Rectal smooth muscle tissue (tissue), 1 donor: ENCODE data around the gene KCNH5.
"Not testable (repeated sequence)": the region's sequence is repeated elsewhere in the genome, so short reads cannot be mapped to it uniquely, and the experiment has no call there.

Source experiments
- H3K27ac ChIP-seq: one replicate; pipeline ENCODE4 v1.7.0; 2013; ENCODE audit warnings: low read depth, low read length, inconsistent platforms
- H3K27me3 ChIP-seq: one replicate; pipeline ENCODE4 v1.7.0; 2013; ENCODE audit warnings: low read length; ENCODE audit not compliant: control insufficient read depth, insufficient read depth
- H3K36me3 ChIP-seq: one replicate; pipeline ENCODE4 v1.7.0; 2013; ENCODE audit warnings: low read length; ENCODE audit not compliant: control insufficient read depth, insufficient read depth
- H3K4me1 ChIP-seq: one replicate; pipeline ENCODE4 v1.7.0; 2013; ENCODE audit warnings: low read length; ENCODE audit not compliant: control insufficient read depth, insufficient read depth
- H3K4me3 ChIP-seq: one replicate; pipeline ENCODE4 v1.7.0; 2013; ENCODE audit warnings: low read length
- H3K9ac ChIP-seq: one replicate; pipeline ENCODE4 v1.7.0; 2013; ENCODE audit warnings: low read length

KCNH5 gene

DNA sequence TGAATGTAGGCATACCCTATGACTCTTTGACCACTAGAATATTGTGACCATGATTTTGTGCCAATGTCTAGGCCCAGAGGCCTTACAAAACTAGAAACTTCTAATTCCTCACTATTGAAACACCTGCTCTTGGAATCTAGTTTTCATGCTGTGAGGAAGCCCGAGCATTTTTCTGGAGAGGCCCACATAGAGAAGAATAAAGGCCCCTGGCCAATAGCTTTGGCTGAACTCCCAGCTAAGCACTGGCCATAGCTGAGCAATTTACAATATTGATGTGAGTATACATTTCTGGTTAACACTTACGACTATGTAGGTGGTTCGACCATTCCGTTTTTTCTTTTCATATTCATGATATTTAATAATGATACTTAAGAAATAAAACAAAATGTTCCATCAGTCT, 190.3 kb downstream of the KCNH5 start:
- H3K4me3 ChIP-seq, result no peak overlapping the region
- H3K27me3 ChIP-seq, result no peaks in the 10 kb centered on the region
- H3K27ac ChIP-seq, result no peak overlapping the region
- no peaks in the 10 kb centered on the region for H3K4me1 ChIP-seq
- H3K36me3 ChIP-seq, result no peaks in the 10 kb centered on the region
- H3K9ac ChIP-seq, result no peak overlapping the region

DNA sequence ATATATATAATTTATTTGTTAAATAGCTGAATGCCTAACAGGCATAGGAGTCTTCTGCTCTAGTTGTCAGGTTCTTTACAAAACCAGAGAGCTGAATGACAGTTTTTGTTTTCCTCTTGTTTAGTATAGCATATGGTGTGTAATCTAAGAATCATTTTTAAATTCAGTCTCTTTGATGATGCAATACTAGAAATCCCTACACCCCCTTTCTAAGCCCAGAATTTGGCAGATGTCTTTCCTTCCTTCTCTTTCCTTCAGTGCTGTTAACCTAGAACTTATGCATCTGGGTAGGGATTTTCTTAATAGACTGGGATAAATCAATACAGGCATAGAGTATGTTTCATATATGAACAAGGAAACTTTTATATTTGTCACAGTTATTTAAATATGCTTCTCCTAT, 198.1 kb downstream of the KCNH5 start:
- Histone ChIP-seq H3K9ac (no peak overlapping the region), H3K27me3 (no peaks in the 10 kb centered on the region), H3K27ac (no peak overlapping the region), H3K4me1 (no peaks in the 10 kb centered on the region), H3K36me3 (no peaks in the 10 kb centered on the region), H3K4me3 (no peak overlapping the region)

DNA sequence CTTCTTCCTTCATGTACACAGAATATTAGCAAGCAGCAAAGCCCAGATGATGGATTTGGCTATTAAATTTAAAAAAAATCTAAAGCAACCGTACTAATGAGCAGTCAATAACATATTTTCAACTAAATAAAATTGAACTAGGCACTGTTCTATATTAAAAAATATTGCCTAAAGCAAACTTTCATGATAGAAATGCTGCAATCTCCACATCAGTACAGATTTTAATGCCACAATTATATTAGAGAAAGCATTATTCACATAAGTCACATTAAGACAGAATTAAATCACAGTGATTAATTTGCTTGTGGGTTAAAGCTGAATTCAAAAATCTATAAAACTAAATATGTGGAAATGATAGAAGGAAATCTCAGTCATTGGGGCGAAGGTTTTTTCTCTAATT, 200.7 kb downstream of the KCNH5 start:
- Histone ChIP-seq H3K4me3 (no peak overlapping the region), H3K9ac (no peak overlapping the region), H3K27ac (no peak overlapping the region), H3K4me1 (no peaks in the 10 kb centered on the region), H3K27me3 (no peaks in the 10 kb centered on the region), H3K36me3 (no peaks in the 10 kb centered on the region)

DNA sequence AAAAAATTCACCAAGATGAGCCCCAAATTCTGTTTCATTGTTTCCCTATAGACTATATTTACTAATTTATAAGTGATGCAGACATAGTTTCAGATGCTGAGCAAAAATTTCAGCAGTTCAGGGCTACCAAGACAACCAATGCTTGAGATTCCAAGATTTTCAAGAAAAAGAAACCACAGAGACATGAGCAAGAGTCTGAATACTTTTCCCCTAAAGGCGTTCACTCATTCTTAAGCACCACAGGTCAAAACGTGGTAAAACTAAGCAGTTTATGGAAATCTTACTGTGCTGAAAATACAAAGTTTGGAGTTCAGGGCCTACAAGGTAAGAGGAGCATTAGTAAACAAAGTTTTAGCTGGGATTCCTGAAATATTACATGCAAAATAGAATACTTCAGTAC, 221.2 kb downstream of the KCNH5 start:
- Histone ChIP-seq H3K27me3 (no peaks in the 10 kb centered on the region), H3K4me3 (no peak overlapping the region), H3K9ac (no peak overlapping the region), H3K4me1 (no peaks in the 10 kb centered on the region), H3K27ac (no peak overlapping the region), H3K36me3 (no peaks in the 10 kb centered on the region)

DNA sequence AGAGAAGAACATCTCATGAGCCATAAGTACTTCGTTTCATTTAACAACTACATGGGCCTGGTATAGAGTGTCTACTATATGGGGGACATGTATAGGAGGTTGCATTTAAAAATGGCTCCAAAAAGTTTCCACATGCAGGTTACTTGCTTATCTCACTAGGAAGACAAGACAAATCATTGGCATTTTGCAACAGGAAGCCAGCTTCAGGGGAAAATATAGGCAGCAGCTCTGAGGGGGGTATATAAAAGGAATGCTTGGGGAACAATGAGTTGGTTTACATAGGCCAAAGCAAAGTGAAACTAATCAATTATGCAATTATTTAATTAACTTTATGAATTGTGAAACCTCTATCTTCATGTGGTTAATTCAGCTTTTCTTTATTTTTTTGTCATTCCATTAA, 225.3 kb downstream of the KCNH5 start:
- Histone ChIP-seq H3K4me3 (no peak overlapping the region), H3K27ac (no peak overlapping the region), H3K27me3 (no peaks in the 10 kb centered on the region), H3K4me1 (no peaks in the 10 kb centered on the region), H3K36me3 (no peaks in the 10 kb centered on the region), H3K9ac (no peak overlapping the region)

DNA sequence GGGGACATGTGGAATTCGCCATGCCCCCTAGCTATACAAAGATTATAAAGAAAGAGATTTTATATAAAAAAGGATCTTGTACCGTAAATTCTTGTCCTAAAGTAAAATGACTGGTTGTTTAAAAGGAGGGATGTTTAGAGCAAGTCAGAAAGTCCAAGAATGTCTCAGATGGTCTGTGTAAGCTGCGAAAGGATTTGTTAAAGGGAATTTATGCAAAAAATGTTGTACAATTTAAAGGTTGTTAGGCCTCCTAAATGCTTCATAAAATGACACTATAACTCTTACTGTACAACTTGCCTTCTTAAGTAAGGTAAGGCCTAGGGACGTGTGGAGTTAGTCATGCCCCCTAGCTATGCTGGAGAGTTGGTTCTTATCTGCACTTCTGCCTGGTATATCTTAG, 237.6 kb downstream of the KCNH5 start:
- Histone ChIP-seq H3K4me1 (no peaks in the 10 kb centered on the region), H3K9ac (no peak overlapping the region), H3K4me3 (no peak overlapping the region), H3K27me3 (no peaks in the 10 kb centered on the region), H3K27ac (no peak overlapping the region), H3K36me3 (no peaks in the 10 kb centered on the region)

DNA sequence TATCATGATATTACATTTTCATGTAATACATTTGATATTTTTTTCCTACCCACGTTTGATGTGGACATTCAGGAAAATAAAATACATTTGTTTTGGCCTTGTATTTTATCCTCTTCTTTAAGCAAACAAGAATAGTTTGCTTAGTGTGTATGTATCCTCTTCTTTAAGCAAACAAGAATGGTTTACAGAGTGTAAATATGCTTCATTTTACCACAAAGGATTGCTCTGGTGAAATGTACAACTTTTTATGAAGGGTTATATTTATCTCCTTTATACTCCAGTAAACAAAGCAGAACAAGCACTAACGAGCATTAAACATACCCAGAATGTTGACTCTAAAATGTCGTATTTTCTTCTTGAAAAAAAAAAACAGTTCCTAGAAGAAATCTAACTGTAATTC, 244.7 kb downstream of the KCNH5 start:
- Histone ChIP-seq H3K27ac (no peak overlapping the region), H3K4me1 (no peaks in the 10 kb centered on the region), H3K27me3 (no peaks in the 10 kb centered on the region), H3K36me3 (no peaks in the 10 kb centered on the region), H3K9ac (no peak overlapping the region), H3K4me3 (no peak overlapping the region)

DNA sequence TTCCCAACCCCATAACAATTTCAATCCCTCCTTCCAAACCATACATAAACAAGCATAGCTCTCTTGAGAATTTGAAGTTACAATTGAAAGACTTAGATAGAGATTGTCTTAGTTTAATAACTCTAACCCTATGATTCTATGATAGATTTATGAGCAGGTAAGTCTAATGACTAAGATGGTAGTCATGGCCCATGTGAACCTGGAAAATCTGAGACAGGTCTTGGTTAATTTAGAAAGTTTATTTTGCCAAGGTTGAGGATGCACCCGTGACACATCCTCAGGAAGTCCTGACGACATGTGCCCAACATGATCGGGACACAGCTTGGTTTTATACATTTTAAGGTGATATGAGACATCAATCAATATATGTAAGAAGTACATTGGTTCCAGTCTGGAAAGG, 248.8 kb downstream of the KCNH5 start:
- Histone ChIP-seq H3K4me3 (no peak overlapping the region), H3K9ac (no peak overlapping the region), H3K27me3 (no peaks in the 10 kb centered on the region), H3K36me3 (no peaks in the 10 kb centered on the region), H3K27ac (no peak overlapping the region), H3K4me1 (no peaks in the 10 kb centered on the region)

DNA sequence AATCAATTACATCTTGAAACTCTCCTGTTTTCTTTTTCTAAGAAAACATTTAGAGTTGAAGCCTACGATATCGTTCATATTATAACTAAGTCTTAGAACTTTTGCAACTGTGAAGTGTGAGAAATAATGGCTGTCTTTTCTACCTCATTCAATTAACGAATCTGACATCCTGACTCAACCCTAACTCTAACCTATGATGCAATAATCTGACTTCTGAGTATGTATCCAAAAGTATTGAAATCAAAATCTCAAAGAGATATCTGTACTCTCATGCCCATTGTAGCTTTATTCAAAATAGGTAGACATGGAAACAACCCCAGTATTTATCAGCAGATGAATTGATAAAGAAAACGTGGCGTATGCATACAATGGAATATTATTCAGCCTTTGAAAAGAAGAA, 252.7 kb downstream of the KCNH5 start:
- no peaks in the 10 kb centered on the region for H3K27me3 ChIP-seq

DNA sequence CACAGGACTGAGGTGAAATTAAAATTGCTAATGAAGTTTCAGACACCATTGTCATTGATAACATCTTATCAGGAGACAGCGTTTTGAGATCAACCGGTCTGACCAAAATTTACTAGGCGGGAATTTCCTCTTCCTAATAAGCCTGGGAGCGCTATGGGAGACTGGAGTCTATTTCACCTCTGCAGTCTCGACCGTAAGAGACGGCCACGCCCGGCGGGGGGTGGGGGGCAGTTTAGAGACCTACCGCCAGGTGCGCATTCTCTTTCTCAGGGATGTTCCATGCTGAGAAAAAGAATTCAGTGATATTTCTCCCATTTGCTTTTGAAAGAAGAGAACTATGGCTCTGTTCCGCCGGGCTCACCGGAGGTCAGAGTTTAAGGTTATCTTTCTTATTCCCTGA, 263.9 kb downstream of the KCNH5 start:
- H3K27ac ChIP-seq, H3K27me3 ChIP-seq, H3K9ac ChIP-seq, H3K4me1 ChIP-seq, H3K36me3 ChIP-seq, H3K4me3 ChIP-seq: not testable (repeated sequence)

More for the DNA sequence above, 252.7 kb downstream of the KCNH5 start:
- Histone ChIP-seq H3K9ac (no peak overlapping the region), H3K27ac (no peak overlapping the region), H3K4me1 (no peaks in the 10 kb centered on the region), H3K4me3 (no peak overlapping the region), H3K36me3 (no peaks in the 10 kb centered on the region)

DNA sequence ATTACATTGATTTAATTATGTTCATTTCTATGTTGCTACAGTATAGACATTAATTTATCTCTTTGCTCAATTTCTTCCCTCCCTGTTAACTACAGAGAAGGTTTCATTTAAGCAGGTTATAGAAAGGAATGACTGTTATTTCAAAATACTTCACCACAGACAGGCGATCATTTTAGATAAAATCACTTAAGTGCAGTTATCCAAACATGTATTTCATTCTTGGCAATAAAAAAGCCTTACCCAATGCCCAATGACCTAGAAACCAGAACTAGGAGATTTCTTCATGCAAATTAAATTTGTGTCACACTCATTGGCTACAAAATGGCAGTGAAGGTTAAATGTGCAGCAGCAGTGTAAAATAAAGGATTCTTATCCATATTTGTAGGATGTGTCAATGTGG, 266.4 kb downstream of the KCNH5 start:
- no peaks in the 10 kb centered on the region for H3K27me3 ChIP-seq
- H3K9ac ChIP-seq, result no peak overlapping the region
- H3K27ac ChIP-seq, result no peak overlapping the region
- H3K4me1 ChIP-seq, result no peaks in the 10 kb centered on the region
- no peak overlapping the region for H3K4me3 ChIP-seq
- no peaks in the 10 kb centered on the region for H3K36me3 ChIP-seq

DNA sequence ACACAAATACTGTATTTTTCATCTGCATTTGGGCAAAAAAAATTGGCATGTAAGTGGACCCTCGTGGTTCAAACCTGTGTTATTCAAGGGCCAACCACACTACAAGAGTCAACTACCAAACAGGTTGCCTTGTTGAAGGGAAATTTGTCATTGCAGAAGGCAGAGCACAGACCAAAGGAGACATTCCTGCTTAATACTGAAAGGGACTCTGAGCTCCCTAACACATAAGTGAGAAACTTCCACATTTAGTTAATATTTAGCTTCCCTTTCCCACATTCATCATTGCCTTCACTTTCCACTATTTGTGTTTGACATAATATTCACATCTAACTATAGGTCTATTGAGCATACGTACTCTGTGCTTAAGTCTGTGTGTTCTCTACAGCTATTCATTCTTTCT, 266.9 kb downstream of the KCNH5 start:
- H3K27me3 ChIP-seq, result no peaks in the 10 kb centered on the region
- H3K4me1 ChIP-seq, result no peaks in the 10 kb centered on the region
- H3K27ac ChIP-seq, result no peak overlapping the region
- H3K9ac ChIP-seq, result no peak overlapping the region
- no peak overlapping the region for H3K4me3 ChIP-seq
- H3K36me3 ChIP-seq, result no peaks in the 10 kb centered on the region

DNA sequence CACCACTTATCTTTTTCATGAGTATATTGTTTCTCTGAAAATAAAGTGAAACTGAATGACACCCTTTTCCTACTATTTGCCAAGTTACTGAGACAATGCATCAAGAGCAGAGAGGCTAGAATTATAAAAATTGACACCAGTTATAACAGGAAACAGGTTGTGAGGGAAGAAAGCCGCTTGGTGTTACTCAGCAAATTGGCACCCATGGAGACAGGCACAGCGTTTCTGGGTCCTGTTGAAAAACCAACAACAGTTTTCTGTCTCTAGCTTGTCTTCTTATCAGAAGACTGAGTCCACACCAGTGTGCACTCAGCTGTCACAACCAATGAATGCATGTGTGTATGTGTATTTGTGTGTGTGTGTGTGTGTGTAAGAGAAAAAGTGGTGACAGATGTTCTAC, 267.7 kb downstream of the KCNH5 start:
- Histone ChIP-seq H3K9ac (no peak overlapping the region), H3K27ac (no peak overlapping the region), H3K36me3 (no peaks in the 10 kb centered on the region), H3K4me1 (no peaks in the 10 kb centered on the region), H3K27me3 (no peaks in the 10 kb centered on the region), H3K4me3 (no peak overlapping the region)

DNA sequence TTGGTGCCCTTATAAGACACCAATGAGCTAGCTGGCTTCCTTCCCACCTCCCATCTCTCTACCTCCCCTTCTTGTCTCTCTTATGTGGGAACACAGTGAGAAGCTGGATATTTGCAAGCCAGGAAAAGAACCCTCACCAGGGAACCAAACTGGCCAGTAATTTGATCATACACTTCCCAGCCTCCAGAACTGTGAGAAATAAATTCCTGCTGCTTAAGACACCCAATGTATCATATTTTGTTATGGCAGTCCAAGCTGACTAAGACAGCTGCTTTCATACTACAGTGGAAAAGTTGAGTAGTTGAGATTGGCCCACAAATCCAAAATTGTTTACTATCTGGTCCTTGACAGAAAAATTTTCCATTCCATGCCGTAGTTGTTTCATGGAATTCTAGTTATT, 269.0 kb downstream of the KCNH5 start:
- Histone ChIP-seq H3K27ac (no peak overlapping the region), H3K4me1 (no peaks in the 10 kb centered on the region), H3K9ac (no peak overlapping the region), H3K36me3 (no peaks in the 10 kb centered on the region), H3K4me3 (no peak overlapping the region), H3K27me3 (no peaks in the 10 kb centered on the region)
